HG02571 (cell line): ENCODE data around the gene VAMP8.
"Not testable (repeated sequence)": the region's sequence is repeated elsewhere in the genome, so short reads cannot be mapped to it uniquely, and the experiment has no call there.

Experiments
- ATAC-seq: cut with Tn5 transposase; IDR thresholded peaks from one replicate; pipeline ENCODE4 v1.9.1; 2021; ENCODE audit warnings: mild to moderate bottlenecking, moderate library complexity; ENCODE audit not compliant: unreplicated experiment

The VAMP8 gene

GRCh38 chr2:85547089-85547858 lies 30.1 kb upstream of the VAMP8 start:
- ATAC-seq: no peak

- ATAC-seq: no peak
These were observed 29.4 kb upstream of the VAMP8 start for GRCh38 chr2:85547859-85548607.

GRCh38 chr2:85548608-85548900 lies 28.8 kb upstream of the VAMP8 start:
- no peak for ATAC-seq

- ATAC-seq: no peak
These were observed 28.3 kb upstream of the VAMP8 start for GRCh38 chr2:85549095-85549494.

GRCh38 chr2:85549826-85550225 lies 27.6 kb upstream of the VAMP8 start:
- ATAC-seq: no peak

GRCh38 chr2:85550486-85550885 lies 26.9 kb upstream of the VAMP8 start:
- ATAC-seq: no peak

- no peak for ATAC-seq
These were observed 25.4 kb upstream of the VAMP8 start for GRCh38 chr2:85551698-85552678.

- ATAC-seq: no peak
These were observed 24.2 kb upstream of the VAMP8 start for GRCh38 chr2:85553184-85553583.

- ATAC-seq: no peak
These were observed 22.3 kb upstream of the VAMP8 start for GRCh38 chr2:85554980-85555612.

GRCh38 chr2:85557130-85557529 lies 20.3 kb upstream of the VAMP8 start:
- ATAC-seq: no peak

- ATAC-seq: no peak
These were observed 19.2 kb upstream of the VAMP8 start for GRCh38 chr2:85558160-85558559.

GRCh38 chr2:85560403-85560726 lies 17.0 kb upstream of the VAMP8 start:
- ATAC-seq: not testable (repeated sequence)

- ATAC-seq: peak; percentile 26
These were observed 16.5 kb upstream of the VAMP8 start for GRCh38 chr2:85560812-85561279.

- peak; percentile 92 for ATAC-seq
These were observed 15.8 kb upstream of the VAMP8 start, which contains the start of gene GGCX for GRCh38 chr2:85561280-85562212. GGCX (minus strand) TSS chr2:85561493; CDS start chr2:85561428, 65 bp downstream.

GRCh38 chr2:85564144-85564563 lies 13.2 kb upstream of the VAMP8 start:
- ATAC-seq: no peak

GRCh38 chr2:85566265-85566664 lies 11.1 kb upstream of the VAMP8 start:
- ATAC-seq: no peak

GRCh38 chr2:85575739-85576138 lies 1.6 kb upstream of the VAMP8 start:
- no peak for ATAC-seq

- no peak for ATAC-seq
These were observed 362 bp upstream of the VAMP8 start for GRCh38 chr2:85577063-85577385.

GRCh38 chr2:85578243-85579180 lies 1.1 kb downstream of the VAMP8 start:
- ATAC-seq: peak; percentile 39
